Activated CD4-positive, alpha-beta T cell treated with anti-CD3 and anti-CD28 coated beads, Interleukin-2, amount 50 U/mL, for 24 hours (primary cell): ENCODE results near the gene ACTL10.

Experiments
- DNase-seq, 2 donors: peaks; one replicate each; pipeline ENCODE4 v3.0.0-alpha.2; 2020; ENCODE audit warnings: low read depth in 1 of 2, low spot score in 1 of 2

The ACTL10 gene

GRCh38 chr20:33648396-33649004 is 18.2 kb upstream of the ACTL10 start:
- no peak for DNase-seq

GRCh38 chr20:33649201-33649681 is 17.5 kb upstream of the ACTL10 start:
- DNase-seq, result no peak

GRCh38 chr20:33650111-33650752 is 16.5 kb upstream of the ACTL10 start:
- no peak for DNase-seq

GRCh38 chr20:33650753-33651561 is 15.8 kb upstream of the ACTL10 start:
- DNase-seq, result no peak

GRCh38 chr20:33651562-33652048 is 15.1 kb upstream of the ACTL10 start:
- no peak for DNase-seq

GRCh38 chr20:33653218-33653899 is 13.4 kb upstream of the ACTL10 start:
- no peak for DNase-seq

GRCh38 chr20:33653900-33654596 is 12.7 kb upstream of the ACTL10 start:
- no peak for DNase-seq

GRCh38 chr20:33654680-33655161 is 12.0 kb upstream of the ACTL10 start:
- DNase-seq, result no peak

GRCh38 chr20:33655164-33655563 is 11.6 kb upstream of the ACTL10 start:
- DNase-seq, result no peak

- DNase-seq, result no peak
Measured at GRCh38 chr20:33656010-33656782, 10.5 kb upstream of the ACTL10 start.

GRCh38 chr20:33656783-33657703 is 9.7 kb upstream of the ACTL10 start:
- no peak for DNase-seq

- no peak for DNase-seq
Measured at GRCh38 chr20:33657704-33658095, 9.0 kb upstream of the ACTL10 start.

- no peak for DNase-seq
Measured at GRCh38 chr20:33658510-33658909, 8.2 kb upstream of the ACTL10 start.

- DNase-seq, result no peak
Measured at GRCh38 chr20:33658929-33659328, 7.8 kb upstream of the ACTL10 start.

GRCh38 chr20:33659341-33660034 is 7.3 kb upstream of the ACTL10 start:
- no peak for DNase-seq

- DNase-seq, result no peak
Measured at GRCh38 chr20:33660035-33660684, 6.6 kb upstream of the ACTL10 start.

- DNase-seq, result no peak
Measured at GRCh38 chr20:33660685-33661058, 6.1 kb upstream of the ACTL10 start.

GRCh38 chr20:33662172-33662571 is 4.6 kb upstream of the ACTL10 start, which contains the start of gene C20orf144:
Gene C20orf144 (plus strand): TSS chr20:33662327. CDS start chr20:33662346, 19 bp downstream.
- no peak for DNase-seq
